ENCODE results near the gene HYAL3.
"Not testable (repeated sequence)": the region's sequence is repeated elsewhere in the genome, so short reads cannot be mapped to it uniquely, and the experiment has no call there.

The HYAL3 gene

DNA sequence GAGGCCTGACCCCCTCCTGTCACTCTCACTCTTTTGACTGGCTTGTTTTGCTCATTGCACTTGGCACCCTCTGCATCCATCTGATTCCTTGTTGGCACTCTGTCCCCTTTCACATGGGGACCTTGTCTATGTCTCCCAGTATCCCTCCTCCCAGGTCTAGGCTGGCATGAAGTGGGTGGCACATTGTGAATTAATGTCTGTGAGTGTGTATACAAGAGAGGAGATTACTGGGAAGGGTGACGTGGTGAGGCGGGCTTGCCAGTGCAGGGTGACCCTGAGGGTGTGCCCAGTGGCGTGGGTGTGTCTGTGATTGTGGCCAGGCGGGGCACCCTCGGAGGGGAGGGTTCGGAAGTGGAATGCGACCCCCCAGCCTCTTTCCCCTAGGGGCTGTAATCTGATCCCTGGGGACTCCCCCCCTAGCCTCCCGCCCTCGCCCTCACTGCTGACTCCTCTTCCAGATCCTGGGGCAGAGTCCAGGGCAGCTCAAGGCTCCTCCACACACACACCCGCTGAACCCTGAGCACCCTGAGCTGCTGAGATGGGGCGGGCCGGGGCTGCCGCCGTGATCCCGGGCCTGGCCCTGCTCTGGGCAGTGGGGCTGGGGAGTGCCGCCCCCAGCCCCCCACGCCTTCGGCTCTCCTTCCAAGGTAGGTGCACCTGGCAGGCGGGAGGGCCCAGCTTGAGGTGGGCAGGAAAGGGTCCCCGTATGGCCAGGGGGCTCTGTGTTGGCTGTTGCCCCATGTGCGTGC lies 30.3 kb downstream of the HYAL3 start, which contains the start of gene SEMA3B:
Gene SEMA3B (plus strand): TSS at position 445 of the 749 bp plus-strand sequence. CDS start 94 bp downstream, at position 539.
- no peak for DNase-seq

DNA sequence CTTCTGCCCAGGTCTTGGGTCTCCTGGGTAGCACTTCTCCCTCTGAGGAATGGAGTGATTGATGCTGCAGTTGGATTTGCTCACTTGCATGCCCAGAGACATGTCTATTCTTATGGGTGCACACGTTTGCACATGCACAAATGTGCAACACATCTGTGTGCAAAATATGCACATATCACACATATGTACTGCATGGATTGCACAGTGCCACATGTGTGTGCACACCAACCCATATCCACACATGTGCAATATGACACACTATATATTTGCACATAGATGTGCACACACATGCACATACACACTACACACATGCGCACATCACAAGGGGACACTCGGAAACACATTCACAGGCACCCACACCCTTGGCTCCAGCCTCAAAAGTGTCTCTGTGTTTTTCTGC lies 30.9 kb downstream of the HYAL3 start:
- no peak for DNase-seq

DNA sequence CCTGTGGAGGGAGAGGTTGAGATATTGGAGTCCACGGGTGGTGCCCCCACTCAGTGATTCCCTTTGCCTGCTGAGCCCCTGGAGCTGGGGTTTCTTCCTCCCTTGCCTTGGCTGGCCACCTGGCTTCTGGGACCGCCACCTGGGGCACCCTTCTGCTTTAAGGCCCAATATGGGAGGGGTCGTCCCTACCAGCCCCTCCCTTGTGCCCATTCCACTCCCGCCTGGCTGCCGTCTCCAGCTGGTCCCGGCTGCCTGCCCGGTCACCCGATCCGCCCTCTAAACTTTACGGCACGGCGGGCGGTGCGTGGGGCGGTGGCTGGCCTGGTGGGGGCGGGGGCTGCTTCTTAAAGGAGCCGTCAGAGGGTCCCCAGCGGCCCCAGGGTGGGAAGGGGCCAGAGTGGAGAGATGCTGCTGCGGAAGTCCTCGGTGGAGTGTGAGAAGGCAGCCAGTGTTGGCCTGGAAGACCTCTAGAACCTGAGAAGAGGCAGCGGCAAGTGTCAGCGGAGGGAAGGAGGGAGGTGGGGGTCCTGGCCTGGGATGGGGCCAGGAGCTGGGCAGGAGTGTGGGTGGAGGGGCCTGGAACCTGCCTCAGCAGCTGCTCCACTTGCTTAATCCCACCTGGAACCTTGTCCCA lies 31.8 kb downstream of the HYAL3 start:
- DNase-seq, result no peak

DNA sequence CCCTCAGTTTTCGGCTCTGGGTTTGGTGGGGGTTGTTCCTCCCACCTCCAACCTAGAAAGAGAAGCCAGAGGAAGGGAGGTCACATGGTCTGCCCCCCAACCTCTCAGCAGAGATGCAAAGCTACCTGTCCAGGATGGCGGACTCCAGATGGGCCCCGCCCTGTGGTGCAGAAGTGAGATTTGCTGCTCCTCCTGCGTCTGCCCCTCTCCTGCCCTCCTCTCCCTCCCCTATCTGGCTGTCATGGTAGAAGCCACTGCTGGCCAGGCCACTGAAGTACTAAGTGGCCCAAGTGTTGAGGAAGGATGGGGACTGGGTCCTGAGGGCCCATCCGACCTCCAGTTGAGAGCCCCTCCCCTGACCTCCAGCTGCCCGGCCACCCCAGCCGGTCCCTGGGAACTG lies 32.4 kb downstream of the HYAL3 start:
- DNase-seq, result no peak

DNA sequence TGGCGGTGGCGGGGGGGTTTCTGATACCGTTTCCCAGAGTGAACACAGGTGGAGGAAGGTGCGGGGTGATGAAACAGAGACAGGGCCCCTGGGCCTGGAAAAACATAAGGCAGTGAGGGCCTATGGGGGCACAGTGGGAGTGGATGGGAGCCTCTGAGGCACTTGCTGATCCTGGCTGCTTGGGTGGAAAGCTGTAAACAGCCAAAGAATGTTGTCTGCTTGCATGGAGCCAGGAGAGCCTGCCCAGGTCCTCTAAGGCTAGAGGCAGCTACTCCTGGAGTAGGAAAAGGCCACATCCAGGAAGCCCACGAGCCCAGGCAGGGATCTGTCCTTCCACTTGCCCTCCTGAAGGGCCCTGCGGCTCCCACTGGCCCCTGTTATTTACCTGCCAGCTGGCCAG lies 33.2 kb downstream of the HYAL3 start:
- DNase-seq, result no peak

DNA sequence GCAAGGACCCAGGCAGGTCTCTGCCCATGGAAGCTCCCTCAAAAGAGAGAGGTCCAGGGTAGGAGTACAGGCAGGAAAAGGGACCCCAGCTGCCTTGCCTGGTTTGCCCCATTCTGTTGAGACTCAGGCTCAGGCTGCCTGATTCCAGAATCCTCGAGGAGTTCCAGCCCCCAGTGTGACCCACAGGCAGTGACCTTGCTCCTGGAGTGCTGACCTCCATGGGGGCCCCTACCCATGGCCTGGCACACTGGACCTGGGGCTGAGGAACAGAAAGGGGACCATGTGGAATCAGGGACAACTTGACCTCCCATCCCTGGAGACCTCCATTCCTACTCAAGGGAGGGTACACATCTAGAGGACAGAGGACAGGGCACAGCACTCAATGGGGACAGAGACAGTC lies 33.6 kb downstream of the HYAL3 start:
- no peak for DNase-seq

DNA sequence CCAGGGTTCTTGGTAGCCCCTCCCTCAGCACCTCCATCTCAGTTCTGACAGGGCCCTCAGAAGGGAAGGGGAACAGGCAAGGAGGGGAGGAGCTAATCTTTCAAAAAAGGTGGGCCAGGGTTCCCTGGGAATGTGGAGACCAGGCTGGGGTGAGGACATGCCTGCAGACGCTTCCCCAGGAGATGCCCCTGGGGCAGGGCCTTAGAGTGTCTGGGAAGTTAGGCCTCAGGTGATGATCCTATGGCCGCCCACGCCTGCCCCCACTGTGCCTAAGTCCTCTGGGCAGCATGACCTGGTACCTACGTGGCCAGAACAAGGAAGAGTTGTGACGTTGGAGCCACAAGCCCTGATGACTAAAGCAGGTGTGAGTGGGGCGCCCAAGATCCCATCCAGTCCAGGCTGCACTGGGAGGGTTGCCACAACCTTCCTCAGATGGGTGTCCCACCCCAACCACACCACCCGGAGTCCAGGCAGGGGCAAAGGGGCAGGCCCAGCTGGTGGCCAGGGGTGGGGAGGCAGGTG lies 34.2 kb downstream of the HYAL3 start:
- DNase-seq, result no peak

DNA sequence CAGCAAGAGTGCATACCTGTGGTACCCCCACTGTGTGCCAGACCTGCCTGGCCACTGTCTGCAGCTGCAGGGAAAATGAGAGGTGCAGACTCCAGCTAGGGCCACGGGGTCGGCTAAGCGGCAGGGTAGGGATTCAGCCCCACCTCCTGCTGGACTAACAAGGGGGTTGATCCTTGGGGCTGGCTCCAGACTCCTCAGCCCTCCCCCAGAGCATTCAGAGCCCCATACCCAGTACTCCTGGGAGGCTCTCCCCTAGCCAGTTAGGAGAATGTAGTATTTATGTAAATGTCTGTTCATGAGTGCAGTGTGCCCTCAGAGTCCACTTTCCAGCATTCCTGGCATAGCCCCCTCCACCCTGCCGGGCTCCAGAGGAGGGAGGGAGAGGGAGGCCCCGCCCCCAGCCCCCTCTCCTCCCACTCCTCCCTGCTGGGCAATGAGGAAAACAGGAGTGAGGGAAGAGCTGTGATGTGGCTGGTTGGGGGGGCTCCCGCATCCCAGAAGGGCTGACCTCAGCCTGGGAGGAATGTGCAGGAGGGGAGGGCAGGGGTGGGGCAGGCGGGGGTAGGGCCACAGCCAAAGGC lies 34.7 kb downstream of the HYAL3 start:
- peak; percentile 65 for DNase-seq

DNA sequence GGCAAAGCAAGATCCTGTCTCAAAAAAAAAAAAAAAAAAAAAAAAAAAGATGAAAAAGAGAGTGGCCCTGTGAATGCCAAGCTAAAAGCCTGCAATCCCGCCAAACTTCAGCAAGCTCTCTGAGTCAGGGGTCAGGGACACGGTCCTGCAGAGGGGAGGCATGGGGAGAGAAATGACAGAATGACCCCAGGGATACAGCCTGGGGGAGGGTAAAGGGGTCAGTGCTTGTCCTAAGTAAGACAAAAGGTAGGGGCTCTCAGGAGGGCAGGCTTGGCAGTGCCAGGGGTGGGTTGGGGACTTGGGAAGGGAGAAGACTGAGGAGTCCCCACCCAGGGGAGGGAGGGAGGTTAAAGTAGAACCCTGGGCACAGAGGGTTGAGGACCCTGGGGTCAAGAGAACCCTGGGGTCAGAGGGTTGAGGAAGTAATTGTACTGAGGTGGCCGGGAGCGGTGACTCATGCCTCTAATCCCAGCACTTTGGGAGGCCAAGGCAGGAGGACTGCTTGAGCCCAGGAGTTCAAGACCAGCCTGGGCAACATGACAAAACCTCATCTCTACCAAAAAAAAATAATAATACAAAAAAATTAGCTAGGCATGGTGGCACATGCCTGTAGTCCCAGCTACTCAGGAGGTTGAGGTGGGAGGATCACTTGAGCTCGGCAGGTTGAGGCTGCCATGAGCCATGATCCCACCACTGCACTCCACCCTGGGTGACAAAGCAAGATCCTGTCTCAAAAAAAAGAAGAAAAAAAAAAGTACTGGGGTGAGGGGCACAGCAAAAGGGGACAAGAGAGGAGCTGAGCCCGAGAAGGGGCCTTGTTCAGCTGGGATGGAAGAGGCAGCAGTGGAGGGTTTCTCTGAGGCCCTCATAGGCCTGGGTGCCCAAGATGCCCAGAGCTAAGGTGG lies 35.5 kb downstream of the HYAL3 start:
- no peak for DNase-seq

DNA sequence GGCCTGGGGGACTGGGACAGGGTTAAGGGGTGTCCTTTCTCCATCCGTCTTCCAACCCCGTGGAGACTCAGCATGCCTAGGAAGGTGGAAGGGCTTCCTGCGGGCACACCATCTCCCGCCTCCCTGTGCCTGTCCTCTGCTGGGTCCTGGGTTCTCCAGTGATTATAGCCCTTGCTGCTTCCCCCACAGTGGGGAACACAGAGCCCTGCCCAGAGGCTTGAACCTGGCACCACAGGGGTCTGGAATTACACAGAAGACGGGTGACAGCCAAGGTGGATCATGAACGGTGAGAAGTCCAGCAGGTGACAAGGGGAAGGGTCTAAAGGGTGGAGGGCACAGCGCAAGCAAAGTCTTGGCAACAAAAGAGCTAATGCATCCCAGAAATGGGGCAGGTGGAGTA lies 36.4 kb downstream of the HYAL3 start:
- no peak for DNase-seq

DNA sequence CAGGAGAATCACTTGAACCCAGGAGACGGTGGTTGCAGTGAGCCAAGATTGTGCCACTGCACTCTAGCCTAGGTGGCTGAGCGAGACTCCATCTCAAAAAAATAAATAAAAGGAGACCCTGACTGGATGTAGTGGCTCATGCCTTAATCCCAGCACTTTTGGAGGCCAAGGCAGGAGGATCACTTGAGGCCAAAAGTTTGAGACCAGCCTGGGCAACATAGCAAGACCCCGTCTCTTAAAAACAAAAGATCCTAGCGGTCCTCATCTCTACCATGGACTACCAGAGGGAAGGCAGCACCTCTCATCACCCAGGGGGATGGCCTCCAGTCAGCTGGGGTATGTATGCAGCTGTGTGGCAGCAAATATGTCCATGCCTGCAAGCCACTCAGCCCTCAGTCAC lies 37.0 kb downstream of the HYAL3 start:
- DNase-seq, result not testable (repeated sequence)

DNA sequence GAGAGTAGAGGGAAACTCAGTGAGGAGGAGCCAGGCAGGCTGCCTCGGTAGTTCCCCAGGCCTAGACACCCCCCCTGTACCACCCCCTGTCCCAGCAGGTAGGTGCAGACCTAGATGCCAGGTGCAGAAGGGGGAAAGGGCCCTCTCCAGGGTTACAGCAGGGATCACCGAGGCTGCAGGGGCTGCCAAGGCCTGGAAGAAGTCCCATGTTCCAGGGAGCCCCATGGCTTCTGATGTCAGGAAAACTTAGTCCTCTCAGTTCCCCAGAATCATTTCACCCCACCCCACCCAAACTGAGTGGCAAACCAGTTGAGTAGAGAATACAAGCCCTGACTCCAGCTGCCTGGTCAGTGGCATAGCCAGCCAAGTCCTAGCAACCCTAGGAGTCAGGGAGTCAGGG lies 37.7 kb downstream of the HYAL3 start:
- DNase-seq, result no peak

DNA sequence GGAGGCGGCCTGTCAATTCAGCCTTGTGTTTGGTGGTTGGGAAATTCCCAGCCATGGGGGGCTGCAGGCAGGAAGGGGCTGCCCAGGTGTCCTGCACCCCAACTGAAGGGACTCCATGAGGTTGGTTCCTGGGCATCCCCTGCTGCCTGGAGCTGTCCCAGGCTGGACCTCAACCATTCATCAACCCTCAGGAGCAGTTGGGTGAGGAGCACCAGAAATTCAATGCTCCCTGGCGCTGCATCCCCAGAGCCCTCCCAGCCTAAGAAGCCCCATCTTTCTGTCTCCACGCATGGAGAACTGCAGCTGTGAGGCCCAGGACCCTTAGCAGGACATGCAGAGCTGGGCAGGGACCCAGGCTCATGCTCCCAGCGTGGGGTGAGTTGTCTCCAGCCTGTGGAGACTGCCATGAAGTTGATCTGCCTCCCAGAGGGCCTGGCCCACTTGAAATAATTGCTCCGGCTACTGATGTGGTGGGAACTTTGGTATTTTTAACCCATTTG lies 38.2 kb downstream of the HYAL3 start:
- no peak for DNase-seq

DNA sequence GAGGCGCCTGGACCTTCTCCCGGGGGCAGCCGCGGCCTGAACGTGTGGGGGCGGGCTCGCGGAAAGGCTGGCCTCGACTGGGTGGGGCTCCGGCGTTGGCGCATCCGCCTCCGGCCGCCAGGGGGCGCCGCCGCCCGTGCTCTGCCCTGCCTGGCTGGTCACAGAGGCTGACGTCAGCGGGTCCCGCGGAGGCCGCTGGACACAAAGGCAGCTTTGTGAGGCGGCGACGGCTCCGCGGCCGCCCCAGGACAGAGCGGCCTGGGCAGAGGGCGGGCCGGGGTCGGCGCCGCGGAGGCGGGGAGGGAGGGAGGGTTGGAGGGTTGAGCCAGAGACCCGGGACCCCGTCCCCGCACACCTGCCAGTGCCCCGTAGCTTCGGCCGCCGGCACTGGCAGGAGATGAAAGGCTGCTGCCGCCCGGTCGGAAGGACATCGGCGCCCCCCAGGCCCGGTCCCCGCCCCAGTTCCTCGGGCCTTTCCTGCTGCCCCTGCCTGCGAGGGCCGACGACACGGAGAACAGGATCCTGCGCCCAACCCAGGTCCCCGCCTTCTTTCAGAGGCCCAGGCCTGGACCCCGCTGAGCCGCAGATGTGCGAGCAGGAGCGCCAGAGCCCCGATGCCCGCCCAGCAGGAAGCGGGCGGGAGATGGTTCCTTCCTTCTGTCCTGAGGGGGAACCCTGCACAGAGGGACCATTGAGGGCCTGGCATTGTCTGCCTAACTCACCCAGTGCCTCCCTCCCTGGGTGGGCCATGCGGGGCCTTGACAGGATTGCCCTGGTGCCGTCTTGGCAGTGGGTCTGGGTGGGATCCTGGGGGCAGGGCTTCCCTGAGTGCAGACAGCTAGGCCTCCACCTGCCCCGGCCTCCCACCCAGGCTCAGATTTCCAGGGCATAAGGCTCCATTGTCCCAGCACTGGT lies 38.9 kb downstream of the HYAL3 start:
- peak; percentile 61 for DNase-seq

DNA sequence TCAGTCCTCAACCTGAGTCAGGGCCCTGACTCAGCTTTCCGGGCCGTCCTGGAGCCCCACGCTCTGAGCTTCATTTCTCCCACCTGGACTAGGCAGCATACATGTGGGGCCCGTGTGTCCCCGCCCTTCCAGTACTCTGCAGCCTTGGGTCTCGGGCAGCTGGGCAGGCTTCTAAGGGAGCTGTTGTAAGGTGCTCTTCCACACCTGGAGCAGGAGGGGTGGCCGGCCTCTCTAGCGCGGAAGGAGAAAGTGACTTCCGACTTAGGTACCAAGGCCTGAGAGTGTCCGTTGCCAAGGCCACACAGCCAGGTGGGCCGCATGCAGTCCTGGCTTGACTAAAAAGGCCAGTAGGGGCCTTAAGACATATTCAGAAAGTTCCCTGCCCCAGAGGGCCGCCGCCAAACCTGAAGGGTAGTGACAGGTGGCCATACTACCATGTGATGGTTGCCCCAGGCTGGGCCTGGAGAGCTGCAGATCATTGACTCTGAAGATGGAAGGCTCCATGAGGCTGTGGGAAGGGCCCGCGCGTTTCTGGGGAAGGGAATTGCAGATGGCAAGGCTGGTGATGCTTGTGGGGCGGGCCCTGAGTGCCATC lies 39.7 kb downstream of the HYAL3 start:
- DNase-seq, result no peak

DNA sequence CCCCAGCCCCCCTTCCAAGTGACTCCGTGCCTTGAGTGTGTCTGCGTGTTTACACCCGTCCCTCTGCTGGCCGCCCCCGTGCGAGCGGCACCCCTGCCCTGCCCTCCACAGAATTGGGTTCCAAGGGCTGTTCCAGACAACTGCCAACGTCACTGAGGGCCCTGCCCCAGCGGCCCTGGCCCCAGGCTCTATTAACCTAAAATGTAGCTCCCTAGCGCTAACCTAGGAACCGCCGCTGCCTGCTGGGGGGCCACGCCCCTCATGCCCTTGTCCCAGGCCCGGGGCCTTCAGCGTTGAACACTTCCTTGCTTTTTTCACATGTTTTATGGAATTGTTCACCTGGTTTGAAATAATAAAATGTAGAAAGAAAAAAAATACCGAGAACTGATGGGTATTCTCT lies 40.2 kb downstream of the HYAL3 start:
- DNase-seq, result no peak

DNA sequence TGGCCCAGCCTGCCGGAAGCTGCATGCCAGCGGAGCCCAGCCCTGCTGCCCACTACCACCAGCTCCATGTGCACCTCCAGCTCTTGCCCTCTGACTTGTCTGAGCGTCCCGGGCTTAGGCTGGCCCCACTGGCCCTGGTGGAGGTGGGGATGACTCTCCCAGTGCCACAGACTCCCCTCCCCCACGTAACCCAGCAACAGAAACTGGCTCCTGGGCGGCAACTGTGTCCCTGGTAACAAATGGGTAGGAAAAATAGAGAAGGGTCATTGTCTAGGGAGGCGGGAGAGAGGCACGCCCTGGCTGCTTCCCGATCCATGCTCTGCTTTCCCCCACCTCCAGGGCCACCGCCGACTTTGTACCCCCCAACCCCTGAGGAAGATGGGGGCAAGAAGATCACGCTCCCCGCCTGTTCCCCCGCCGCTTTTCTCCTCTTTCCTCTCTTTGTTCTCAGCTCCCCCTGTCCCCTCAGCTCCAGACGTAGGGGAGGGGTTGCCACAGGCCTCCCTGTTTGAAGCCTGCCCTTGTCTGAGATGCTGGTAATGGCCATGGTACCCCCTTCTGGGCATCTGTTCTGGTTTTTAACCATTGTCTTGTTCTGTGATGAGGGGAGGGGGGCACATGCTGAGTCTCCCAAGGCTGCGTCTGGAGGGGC lies 41.0 kb downstream of the HYAL3 start:
- DNase-seq, result no peak

DNA sequence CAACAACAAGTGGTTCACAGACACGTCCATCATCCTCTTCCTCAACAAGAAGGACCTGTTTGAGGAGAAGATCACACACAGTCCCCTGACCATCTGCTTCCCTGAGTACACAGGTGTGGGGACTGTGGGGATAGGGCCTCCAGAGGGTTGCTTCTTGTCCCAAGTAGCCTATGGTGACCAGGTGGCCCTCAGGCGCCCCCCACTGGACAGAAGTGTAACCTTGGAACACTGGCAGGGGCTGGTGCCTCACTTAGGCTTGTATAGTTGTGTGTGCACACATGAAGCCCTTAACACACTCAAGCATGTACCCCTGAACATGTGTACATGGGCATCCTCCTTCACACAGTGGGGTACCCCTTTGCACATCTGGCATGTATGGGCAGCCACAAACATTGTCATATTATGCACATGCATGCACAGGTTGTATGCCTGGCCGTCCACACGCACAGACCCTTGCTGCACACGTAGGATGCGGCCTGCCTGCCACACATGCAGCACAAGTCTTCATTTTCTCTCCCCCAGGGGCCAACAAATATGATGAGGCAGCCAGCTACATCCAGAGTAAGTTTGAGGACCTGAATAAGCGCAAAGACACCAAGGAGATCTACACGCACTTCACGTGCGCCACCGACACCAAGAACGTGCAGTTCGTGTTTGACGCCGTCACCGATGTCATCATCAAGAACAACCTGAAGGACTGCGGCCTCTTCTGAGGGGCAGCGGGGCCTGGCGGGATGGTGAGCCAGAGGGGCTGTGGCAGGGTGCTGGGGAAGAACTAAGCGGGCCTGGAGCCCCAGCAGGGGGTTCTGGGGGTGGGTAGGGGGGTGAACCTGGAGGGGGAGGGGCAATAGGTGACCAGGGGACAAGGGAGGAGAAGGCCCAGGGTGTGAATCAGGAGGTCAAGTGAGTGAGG lies 42.0 kb downstream of the HYAL3 start:
- DNase-seq, result no peak

DNA sequence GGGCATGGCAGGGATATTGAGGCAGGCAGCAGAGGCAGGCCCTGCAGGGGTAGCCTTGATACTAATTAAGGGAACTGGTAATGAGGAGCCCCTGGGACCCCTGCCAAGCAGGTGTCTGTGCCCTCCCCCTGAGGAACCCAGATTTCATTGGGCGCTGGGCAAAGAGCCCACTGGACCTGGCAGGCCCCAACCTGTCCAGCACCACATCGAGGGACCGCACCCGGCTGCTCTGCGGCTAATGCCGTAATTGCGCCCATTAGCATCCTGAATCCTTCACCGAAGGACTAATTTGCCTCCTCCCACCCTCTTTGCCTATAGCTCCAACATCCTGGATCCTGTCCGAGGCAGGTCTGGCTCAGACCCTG lies 44.0 kb downstream of the HYAL3 start:
- DNase-seq, result no peak
